HG03442 (cell line): ENCODE measurements around the gene LHFPL6.

Experiments
- ATAC-seq: cut with Tn5 transposase; IDR thresholded peaks from one replicate; pipeline ENCODE4 v1.9.1; 2021; ENCODE audit warnings: mild to moderate bottlenecking, moderate library complexity; ENCODE audit not compliant: unreplicated experiment

Gene LHFPL6

DNA sequence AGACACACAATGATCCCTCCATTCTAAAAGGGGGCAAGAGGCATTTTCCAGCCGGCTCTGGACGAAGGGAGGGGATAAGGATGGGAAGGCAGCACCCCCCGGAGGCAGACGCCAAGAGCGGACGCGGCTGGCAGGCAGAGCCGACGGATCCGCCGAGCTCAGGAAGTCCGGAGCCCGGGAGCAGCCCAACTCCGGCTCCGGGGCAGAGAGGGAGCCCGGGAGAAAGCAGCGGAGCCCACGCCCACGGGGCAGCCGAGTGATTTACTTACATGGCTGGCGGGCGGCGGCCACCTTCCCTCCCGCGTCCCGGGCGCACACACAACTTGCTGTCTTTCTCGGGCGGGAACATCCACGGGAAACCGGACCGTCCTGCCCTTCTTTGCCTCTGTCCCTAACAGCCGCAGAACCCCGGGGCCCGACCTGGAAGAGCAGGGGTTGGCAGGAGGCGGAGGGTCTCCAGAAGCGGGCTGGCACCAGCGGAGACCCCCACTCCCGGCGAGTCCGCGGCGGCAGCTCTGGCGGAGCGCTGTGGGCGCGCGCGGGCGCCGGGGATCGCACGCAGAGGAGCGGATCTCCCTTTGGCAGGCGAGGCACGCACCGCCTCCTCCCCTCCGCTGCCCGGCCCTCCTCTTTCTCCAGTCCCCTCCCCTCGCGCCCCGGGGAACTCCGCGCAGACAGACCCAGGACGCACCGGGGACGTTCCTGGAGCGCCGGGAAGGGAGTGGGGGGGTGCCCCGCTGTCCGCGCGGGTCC, at the start of gene LHFPL6:
Gene LHFPL6 (minus strand): TSS at position 580 of the 753 bp plus-strand sequence.
- peak; percentile 92 for ATAC-seq

DNA sequence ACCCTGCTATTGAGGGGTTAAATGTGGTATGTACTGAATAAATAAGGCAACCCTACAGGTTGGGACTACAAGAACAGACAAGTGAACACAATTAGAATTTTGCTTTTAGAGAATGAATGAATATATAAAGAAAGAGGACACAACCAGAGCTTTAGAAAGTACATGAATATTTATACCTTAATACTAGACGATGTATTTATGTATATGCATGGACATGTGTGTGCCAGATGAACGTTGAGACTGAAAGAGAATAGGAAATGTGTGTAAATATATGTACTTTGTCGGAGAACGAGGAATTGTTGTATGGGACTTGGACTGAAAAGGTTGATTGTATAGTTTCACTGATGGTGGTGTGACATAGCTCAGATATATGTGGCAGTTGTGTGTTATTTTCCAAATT, 43.1 kb upstream of the LHFPL6 start:
- ATAC-seq, result no peak

- ATAC-seq, result no peak
These were observed 38.7 kb upstream of the LHFPL6 start for GRCh38 chr13:39641645-39642044.

- ATAC-seq, result no peak
These were observed 34.9 kb upstream of the LHFPL6 start for GRCh38 chr13:39637890-39638289.

- ATAC-seq, result no peak
These were observed 32.6 kb upstream of the LHFPL6 start for GRCh38 chr13:39635564-39635963.

GRCh38 chr13:39632994-39633393, 30.0 kb upstream of the LHFPL6 start:
- no peak for ATAC-seq

DNA sequence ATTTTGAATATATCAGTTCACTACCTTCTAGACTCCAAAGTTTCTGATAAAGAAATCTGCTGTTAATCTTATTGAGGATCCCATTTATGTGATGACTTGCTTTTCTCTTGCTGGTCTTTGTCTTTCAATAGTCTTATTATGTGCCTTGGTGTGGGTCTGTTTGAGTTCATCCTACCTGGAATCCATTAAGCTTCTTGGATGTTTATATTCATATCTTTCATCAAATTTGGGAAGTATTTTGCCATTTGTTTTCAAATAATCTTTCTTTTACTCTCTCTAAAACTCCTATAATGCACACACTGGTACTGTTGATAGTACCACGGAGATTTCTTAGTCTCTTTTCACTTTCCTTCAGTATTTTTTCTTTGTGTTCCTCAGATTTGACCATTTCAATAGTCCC, 28.3 kb upstream of the LHFPL6 start:
- no peak for ATAC-seq

- ATAC-seq, result no peak
These were observed 20.5 kb upstream of the LHFPL6 start for GRCh38 chr13:39623466-39623865.

DNA sequence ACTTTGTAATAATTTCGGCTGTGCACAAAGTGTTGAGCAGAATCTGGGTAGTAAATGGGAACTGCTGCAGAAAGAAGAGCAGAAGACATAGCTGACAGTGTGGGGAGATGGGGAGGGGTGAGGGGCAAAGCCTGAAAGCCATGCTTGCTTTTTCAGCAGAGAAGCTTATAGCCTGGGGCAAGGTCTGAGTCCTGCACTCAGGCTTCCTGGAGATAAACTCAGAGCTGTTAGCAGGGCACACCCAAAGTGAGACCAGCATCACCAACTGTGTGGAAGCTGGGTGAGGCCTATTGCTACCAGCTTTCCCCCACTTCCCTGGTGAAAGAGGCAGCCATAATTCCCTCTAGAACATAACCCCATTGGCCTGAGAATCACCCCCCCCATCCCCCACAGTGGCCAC, 15.6 kb upstream of the LHFPL6 start:
- no peak for ATAC-seq

DNA sequence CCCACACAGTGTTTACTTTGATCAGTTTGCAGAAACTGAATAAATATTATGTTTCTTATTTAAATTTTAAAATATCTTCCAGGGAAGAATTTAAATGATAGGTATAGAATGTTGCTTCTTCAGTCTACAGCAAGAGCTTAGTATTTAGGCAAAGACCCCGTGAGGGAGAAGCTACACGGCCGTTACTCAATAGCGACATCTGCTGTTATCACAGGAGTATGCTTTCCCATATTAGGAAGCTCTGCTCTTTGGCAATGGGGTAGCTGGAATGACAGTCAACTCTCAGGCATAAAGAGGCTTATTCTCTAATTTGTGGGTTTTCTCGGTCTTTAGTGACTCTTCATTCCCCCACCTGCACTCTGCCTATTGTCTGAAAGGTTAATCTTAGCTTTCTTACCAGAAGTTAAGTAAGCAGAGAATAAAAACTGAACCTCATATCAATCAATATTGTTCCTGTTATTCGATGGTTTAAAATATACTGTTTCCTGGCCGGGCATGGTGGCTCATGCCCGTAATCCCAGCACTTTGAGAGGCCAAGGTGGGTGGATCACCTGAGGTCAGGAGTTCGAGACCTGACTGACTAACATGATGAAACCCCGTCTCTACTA, 13.2 kb upstream of the LHFPL6 start:
- ATAC-seq, result peak; percentile 58

- peak; percentile 49 for ATAC-seq
These were observed 9.1 kb upstream of the LHFPL6 start for GRCh38 chr13:39612023-39612637.

DNA sequence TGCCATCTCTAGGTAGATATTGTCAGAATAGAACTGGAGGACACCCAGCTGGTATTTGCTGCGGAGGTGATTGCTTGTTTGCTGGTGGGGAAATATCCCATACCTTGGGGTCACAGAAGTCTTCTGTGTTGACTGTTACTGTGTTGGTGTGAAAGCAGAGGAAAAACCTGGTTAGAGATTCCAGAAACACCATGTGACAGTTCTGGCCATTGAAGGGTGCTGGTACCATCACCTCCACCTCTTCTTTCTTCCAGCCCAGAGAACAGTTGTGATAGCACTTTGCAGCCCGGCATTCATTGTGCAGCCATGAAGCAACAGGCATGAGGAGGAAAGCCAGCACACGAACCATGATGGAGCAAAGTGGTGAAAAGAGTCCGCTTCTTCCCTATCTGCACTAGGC, 4.9 kb upstream of the LHFPL6 start:
- ATAC-seq, result no peak

GRCh38 chr13:39605677-39606320, 2.8 kb upstream of the LHFPL6 start:
- ATAC-seq, result no peak

DNA sequence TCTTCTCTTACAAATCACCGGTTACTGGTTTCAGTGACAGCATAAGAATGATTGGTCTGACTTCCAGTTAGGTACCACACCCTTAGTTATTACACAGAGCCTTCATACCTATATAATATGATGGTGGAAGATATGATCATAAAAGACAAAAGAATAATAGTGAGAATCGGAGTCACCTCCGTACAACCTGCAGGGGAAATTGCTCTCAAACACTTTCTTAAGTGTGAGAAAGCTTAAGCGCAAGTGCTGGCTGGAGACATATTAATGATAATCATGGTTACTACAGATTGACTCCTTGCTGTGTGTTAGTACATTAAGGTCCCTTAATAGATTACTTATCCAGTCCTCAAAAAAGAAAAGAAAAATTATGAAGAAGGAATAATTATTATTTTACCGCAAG, 1.8 kb upstream of the LHFPL6 start:
- no peak for ATAC-seq

- ATAC-seq, result no peak
These were observed 493 bp upstream of the LHFPL6 start for GRCh38 chr13:39603424-39603947.

- ATAC-seq, result peak; percentile 21
These were observed 748 bp downstream of the LHFPL6 start for GRCh38 chr13:39602277-39602613.

GRCh38 chr13:39601636-39602035, 1.4 kb downstream of the LHFPL6 start:
- ATAC-seq, result no peak

- no peak for ATAC-seq
These were observed 2.2 kb downstream of the LHFPL6 start for GRCh38 chr13:39600766-39601165.

GRCh38 chr13:39599842-39600241, 3.2 kb downstream of the LHFPL6 start:
- no peak for ATAC-seq

- ATAC-seq, result no peak
These were observed 4.0 kb downstream of the LHFPL6 start for GRCh38 chr13:39599012-39599411.

DNA sequence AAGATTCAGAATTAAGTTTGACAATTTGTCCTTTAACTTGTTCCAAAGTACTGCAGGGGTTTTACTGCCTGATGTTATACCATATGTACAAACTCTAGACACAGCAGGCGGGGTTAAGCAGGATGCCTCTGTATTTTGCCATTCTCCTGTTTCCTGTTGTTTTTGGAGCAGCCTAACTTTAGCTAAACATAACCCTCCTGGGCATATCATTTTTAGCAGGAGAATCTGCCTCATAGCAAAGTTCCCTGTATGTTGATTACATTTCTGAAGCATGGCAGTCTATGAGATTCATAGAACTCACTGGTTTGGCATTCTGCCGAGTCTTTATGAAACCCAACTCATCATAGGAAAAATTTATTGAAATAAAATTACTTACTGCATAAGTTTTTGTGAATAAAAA, 5.2 kb downstream of the LHFPL6 start:
- ATAC-seq, result no peak

GRCh38 chr13:39596685-39597084, 6.3 kb downstream of the LHFPL6 start:
- ATAC-seq, result no peak
